Mesodermal cell (in vitro differentiated cells): ENCODE results near the gene CAMK1G.

Experiments used
- H3K27ac ChIP-seq: 2 replicates; pipeline ENCODE4 v1.7.0; 2013; ENCODE audit warnings: mild to moderate bottlenecking, low read depth, low read length, moderate library complexity; ENCODE audit not compliant: severe bottlenecking
- H3K36me3 ChIP-seq: 2 replicates; pipeline ENCODE4 v1.7.1; 2013; ENCODE audit warnings: mild to moderate bottlenecking, low read length, moderate library complexity; ENCODE audit not compliant: control insufficient read depth, insufficient read depth
- H3K4me1 ChIP-seq: one replicate; pipeline ENCODE4 v1.7.1; 2013; ENCODE audit warnings: mild to moderate bottlenecking, low read length; ENCODE audit not compliant: insufficient read depth, control insufficient read depth, poor library complexity, severe bottlenecking
- H3K4me3 ChIP-seq: 2 replicates; pipeline ENCODE4 v1.7.0; 2013; ENCODE audit warnings: low read length, control low read depth, mild to moderate bottlenecking; ENCODE audit not compliant: insufficient read depth, poor library complexity, severe bottlenecking; ENCODE audit errors: extremely low read depth
- H3K9me3 ChIP-seq: 2 replicates; pipeline ENCODE4 v1.7.1; 2013; ENCODE audit warnings: mild to moderate bottlenecking, low read length, moderate library complexity; ENCODE audit not compliant: control insufficient read depth
- WGBS, 2 experiments: methylation state at CpG; one replicate each; pipeline ENCODE4 v1.1.5; 2013; ENCODE audit warnings: missing lambda C conversion rate in 2 of 2; ENCODE audit not compliant: insufficient coverage in 2 of 2; 5-methylcytosine and 5-hydroxymethylcytosine counted together

The CAMK1G gene

DNA sequence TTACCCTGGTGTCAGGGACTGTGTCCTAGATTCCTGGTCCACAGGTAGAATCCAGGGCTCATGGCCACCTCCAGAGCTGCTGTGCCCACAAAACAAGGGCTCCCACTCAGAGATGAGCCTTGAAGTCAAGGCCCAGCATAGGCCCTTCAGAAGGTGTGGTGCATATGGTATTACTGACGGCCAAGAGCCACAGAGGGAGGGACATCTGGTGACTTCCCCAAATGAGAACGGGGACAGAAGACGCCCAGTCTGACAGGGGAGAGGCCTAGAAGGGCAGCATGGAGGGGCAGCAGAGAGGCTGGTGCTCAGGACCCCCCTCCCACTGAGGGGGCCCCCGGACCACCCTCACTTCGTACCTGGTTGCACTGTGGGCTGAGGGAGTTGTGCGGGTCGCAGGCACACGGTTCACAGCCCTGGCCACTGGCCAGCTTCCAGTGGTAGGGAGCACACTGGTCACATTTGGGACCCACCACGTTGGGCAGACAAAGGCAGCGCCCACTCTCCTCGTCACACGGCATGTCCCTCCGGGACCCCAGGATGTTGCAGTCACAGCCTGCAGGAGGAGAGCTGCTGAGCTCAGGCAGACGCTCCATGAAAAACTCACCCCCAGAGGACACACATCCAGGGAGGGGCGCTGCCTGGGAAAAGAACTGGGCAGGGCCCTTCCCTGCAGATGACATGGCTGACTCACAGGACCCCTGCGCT is 43.7 kb downstream of the CAMK1G start:
- Histone ChIP-seq H3K9me3 (no peaks in the 10 kb centered on the region), H3K4me3 (no peak overlapping the region), H3K36me3 (no peaks in the 10 kb centered on the region), H3K4me1 (peaks cover 14% of the 10 kb centered on the region), H3K27ac (no peak overlapping the region)
- WGBS, 2 experiments, result 73 to 75% methylated on average over 13 to 16 of the region's 16 CpGs

DNA sequence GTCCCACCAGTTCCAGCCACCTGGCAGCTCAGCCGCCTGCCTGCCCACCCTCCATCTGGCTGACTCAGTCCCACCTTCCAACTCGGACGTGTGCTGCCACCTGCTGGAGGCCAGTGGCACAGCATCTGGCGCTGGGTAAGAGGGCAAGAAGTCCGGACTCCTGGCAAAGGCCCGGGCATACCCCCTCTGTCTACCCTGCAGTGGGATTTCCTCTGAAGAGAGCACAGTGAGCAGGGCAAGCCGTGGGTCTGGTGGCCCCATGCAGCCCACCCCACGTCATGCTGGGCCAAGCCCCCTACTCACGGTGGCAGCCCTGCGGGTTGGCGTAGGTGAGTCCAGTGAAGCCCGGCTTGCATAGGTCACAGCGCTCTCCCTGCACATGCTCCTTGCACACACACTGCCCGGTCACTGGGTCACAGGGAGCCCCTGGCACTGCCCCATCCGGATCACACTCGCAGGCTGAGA is 44.2 kb downstream of the CAMK1G start:
- Histone ChIP-seq H3K4me1 (peaks cover 14% of the 10 kb centered on the region), H3K36me3 (no peaks in the 10 kb centered on the region), H3K27ac (no peak overlapping the region), H3K9me3 (no peaks in the 10 kb centered on the region), H3K4me3 (no peak overlapping the region)
- 43 to 46% methylated on average over 15 to 16 of the region's 16 CpGs for WGBS, 2 experiments

DNA sequence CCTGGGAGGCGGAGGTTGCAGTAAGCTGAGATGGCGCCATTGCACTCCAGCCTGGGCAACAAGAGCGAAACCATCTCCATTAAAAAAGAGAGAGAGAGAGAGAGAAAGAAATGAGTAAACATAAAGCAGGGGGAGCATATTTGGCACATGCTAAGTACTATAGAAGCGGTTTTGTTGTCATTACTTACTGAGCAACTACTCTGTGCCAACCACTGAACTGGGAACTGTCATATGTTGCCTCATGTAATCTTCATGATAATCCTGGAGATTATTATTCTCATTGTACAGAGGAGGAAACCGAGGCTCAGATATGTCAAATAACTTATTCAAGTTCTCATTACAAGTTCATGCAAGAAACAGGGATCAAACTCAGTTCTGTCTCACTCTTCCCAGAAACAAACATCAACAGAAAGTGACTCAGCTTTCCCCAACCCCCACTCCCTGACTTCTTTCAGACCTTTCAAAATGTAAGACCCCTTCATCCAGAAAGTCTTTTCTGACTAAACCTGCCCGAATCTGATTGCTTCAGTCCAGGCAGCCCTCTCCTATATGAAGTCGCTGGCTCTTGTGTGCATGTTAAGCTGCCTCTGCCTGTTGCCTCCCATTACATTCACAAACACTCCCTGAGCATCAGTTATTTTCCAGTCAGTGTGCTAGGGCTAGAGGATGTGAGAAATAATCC is 45.2 kb downstream of the CAMK1G start:
- H3K36me3 ChIP-seq, result no peaks in the 10 kb centered on the region
- no peak overlapping the region for H3K4me3 ChIP-seq
- no peaks in the 10 kb centered on the region for H3K9me3 ChIP-seq
- peaks cover 14% of the 10 kb centered on the region for H3K4me1 ChIP-seq
- no peak overlapping the region for H3K27ac ChIP-seq
- 82 to 90% methylated on average over 3 to 5 of the region's 7 CpGs for WGBS, 2 experiments

DNA sequence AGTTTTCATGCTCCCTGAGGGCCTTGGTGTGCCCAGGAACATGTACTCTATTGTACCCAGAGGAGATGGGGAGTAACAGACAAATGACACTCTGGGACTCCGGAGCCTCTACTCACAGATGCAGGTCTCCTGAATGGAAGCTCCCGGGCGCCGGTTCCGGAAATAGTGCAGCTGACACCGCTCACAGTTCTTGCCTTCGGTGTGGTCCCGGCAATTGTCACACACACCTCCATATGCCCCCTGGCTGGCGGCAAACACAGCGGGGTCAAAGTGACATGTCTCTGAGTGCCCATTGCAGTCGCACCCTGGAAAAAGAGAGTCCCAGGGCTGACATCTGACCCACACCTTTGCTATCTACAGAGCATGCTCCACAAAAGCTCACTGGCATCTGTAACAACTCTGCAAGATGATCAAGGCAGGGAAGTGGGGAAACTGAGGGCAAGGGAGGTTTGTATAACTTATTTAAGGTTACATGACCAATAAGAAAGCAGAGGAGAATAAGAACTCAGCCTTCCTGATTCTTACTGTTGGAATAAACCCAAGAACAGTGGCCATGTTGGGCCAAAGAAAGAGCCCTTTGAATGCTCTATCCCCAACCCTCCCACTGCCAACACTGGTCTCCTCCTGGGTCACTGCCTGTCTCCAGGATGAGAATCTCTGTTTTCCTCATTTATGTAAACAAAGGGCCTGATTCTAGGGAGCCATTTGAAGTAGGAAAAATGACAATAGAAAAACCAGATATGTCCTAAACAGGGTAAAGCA is 46.3 kb downstream of the CAMK1G start:
- Histone ChIP-seq H3K36me3 (no peaks in the 10 kb centered on the region), H3K4me3 (no peak overlapping the region), H3K27ac (no peak overlapping the region), H3K9me3 (no peaks in the 10 kb centered on the region), H3K4me1 (peaks cover 14% of the 10 kb centered on the region)
- 93 to 96% methylated on average over 11 of the region's 11 CpGs for WGBS, 2 experiments

DNA sequence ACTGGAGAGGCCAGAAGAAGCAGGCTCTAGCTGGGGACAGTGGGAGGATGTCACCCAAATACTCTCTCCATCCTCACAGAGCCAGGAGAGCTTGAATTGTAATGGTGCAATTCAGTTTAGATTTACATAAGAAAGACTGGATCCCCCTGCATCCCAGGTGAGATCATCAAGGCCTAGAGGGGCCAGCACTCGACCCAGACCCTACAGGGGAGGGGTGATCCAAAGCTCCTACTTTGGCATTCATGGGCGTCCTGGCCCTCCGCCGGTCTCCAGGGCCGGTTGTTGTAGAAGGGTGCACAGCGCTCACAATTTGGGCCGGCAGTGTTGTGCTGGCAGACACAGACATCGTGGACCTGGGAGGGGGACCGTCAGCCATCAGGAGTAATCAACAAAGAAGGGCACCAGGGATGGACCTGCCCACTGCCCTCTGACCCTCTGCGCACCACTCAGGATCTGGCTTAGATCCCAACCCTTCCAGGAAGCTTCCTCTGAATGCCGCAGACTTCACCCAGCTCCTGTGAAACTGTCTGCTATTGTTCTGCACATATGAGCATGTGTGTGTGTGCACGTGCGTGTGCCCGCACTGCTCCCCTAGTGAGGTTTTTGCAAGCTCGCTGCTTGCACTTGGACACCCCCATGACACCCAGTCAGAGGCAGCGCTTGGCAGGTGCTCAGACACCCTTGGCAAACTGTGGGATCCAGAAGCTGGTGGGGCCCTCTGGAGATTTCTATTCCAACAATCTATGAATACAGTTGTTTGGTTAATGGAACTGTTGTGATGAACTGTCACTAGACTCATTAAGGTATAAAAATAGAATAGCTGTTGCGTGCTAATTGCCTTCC is 47.1 kb downstream of the CAMK1G start:
- Histone ChIP-seq H3K36me3 (no peaks in the 10 kb centered on the region), H3K4me1 (peaks cover 9% of the 10 kb centered on the region), H3K4me3 (no peak overlapping the region), H3K9me3 (no peaks in the 10 kb centered on the region), H3K27ac (no peak overlapping the region)
- WGBS, 2 experiments, result 72 to 73% methylated on average over 12 to 14 of the region's 17 CpGs

DNA sequence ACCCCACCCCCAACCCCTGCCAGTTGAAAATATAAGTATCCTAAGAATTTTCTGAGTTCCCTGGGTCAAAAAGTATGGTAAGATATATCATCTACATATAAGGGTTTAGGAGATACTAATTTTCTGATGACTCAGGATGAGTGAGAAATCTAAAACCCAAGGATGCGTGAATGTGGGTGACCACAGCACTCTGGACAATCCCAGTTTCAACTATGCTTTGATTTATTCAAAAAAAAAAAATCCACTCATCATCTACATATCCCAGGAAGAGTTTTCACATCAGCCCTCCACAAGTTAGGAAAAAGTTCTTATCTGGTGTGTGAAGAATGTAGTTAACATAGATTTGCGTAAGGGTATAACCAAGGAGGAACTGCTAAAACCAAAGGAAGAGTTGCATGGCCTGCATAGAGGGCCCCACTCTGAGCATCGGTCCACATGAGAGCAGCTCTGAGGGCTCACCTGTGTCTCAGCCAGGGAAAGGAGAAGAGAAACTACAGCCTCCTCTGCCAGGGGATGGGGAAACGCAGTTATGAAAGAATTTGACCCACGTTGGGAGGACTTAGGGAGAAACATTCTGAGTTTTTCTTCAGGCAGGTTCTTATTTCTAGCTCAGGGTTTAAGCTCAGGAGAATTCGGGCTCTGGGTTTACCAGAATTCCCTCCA is 50.0 kb downstream of the CAMK1G start:
- Histone ChIP-seq H3K9me3 (no peaks in the 10 kb centered on the region), H3K36me3 (no peaks in the 10 kb centered on the region), H3K4me1 (peaks cover 5% of the 10 kb centered on the region), H3K4me3 (no peak overlapping the region), H3K27ac (no peak overlapping the region)
- WGBS, 2 experiments, result 90 to 94% methylated on average over 4 to 5 of the region's 6 CpGs

DNA sequence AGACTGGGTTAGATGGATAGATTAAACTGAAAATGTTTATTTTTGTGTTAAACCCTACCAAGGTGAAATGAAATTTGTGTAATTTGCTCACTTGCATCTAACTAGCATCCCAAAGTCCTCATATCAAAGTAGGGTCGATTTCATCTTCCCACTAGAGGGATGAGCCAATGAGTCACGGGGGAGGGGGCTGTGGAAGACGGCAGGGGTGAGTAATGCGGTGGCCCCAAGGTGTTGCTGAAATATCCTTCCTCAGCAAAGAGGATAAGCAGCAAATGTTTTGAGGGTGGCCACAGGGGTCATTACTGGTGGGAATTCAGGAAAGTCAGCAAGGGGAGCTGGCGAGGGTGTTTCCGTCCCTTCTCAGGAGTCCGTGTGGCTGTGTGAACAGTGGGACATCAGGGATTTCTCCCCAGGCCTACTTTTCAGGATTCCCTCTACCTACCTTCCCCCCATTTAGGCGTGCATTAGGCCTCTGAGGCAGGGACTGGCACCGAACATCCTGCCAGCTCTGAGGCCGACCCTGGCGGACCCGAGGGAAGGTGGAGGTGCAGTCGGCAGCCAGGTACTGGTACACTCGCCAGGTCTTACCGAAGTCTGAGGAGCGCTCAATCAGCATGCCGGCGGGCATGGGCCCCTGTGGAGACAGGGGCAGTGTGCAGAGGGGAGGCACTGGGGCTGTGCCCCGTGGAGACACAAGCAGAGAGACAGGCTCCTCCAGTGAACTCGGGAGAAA is 50.7 kb downstream of the CAMK1G start:
- Histone ChIP-seq H3K27ac (no peak overlapping the region), H3K4me3 (no peak overlapping the region), H3K4me1 (no peaks in the 10 kb centered on the region), H3K36me3 (no peaks in the 10 kb centered on the region), H3K9me3 (no peaks in the 10 kb centered on the region)
- 93 to 94% methylated on average over 13 to 18 of the region's 20 CpGs for WGBS, 2 experiments

DNA sequence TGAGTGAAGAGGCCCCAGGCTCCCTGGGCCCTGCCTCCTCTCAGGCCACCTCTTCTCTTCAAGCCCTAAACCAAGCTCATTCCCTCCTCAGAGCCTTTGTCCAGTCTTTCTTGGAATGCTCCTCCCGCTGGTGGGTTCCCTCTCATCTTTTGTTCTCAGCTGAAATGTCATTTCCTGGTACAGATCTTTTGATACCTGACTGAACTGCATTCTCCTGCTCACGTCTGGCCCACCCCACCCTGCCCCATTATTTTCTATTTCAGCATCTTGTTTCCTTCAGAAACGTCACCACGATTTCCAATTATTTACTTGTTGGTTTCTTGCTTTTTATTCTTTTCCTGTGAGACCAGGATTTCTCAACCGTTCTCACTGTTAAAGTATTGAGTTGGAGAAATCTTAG is 52.3 kb downstream of the CAMK1G start:
- no peaks in the 10 kb centered on the region for H3K9me3 ChIP-seq
- 56 to 72% methylated on average over 1 to 2 of the region's 5 CpGs for WGBS, 2 experiments
- no peak overlapping the region for H3K4me3 ChIP-seq
- H3K4me1 ChIP-seq, result no peaks in the 10 kb centered on the region
- H3K36me3 ChIP-seq, result no peaks in the 10 kb centered on the region
- no peak overlapping the region for H3K27ac ChIP-seq

DNA sequence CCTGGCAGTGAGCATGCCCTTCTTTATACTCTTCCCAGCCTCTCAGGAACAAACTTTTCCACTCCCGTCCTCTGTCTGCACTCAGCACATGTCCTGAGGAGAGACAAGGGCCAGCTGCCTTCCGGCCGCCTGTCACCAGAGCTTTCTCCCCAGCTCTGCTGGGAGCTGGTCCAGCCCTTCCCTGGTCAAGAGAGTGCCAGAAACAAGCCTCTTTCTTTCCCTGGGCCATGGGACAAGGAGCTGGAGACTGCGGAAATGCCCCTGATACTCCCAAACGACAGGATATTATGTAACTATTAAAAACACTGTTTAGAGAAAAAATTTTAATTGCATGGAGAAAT is 58.3 kb downstream of the CAMK1G start:
- Histone ChIP-seq H3K4me1 (no peaks in the 10 kb centered on the region), H3K9me3 (no peaks in the 10 kb centered on the region), H3K36me3 (no peaks in the 10 kb centered on the region), H3K27ac (no peak overlapping the region), H3K4me3 (no peak overlapping the region)
- 92 to 94% methylated on average over 2 to 3 of the region's 5 CpGs for WGBS, 2 experiments
